Measurements from ENCODE around the gene SLC36A3.
"Not testable (repeated sequence)": the region's sequence is repeated elsewhere in the genome, so short reads cannot be mapped to it uniquely, and the experiment has no call there.

The SLC36A3 gene

DNA sequence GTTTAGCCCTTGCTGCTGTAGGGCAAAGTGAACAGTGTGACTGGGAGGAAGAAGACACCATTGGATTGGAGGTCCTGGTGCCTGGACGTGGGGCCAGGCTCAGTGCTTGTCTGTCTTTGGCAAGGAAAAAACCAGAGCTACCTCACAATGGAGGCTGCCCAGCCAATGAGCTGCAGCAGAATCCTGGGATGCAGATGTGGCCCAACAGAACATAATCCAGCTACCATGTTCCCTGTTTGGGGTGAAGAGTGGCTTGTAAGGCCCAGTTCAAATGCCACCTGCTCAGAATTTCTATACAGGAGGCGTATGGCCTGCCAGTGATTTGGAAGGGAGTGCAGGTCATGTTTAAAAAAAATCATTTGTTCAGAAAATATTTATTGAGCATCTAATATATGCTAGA, at the start of gene SLC36A3:
TSS of gene SLC36A3 (minus strand) at position 101 of the 400 bp plus-strand sequence. CDS start 412 bp downstream, outside the sequence.
- no peak for DNase-seq (ENCODE audit: low read depth in 3 of 3)

DNA sequence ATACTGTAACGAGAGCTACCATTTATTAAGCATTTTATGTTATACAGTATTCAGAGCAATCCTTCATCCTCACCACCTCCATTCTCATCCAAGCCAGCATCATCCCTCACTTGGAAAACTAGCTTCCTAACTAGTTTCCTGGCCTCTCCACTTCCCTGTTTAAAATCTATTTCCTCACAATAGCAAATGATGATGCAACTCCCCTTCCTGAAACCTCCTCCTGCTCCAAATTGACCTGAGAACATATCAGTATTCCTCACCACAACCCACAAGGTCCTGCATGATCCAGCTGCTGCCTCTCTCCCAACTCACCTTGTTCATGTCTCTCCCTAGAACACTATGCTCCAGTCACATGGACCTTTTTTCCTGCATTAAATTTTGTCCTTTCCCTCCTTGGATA, 48.1 kb upstream of the SLC36A3 start:
- no peak for DNase-seq (ENCODE audit: low read depth in 3 of 3)

- DNase-seq (ENCODE audit: low read depth in 3 of 3), result no peak
Measured at GRCh38 chr5:151348789-151349188, 45.2 kb upstream of the SLC36A3 start.

DNA sequence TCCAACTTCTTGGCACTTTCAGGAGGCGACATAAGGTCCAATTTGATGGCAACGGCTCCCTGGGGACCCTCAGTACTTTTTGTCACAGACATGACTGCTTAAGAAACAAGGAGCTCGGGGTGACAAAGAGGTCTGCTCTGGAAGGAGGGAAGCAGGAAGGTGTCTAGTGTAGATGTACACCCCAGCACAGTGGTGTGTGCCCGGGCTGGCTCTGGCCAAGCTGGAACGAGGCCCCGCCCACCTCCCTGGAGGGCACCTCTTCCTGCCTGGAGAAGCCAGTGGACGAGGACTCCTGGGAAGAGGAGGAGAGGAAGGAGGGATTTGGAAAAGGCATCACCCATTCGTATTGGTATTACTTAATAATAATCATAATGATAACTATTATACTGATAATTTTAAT, 43.8 kb upstream of the SLC36A3 start, which contains the start of gene SLC36A2:
TSS of gene SLC36A2 (minus strand) at position 191 of the 400 bp plus-strand sequence. CDS start at position 92, 99 bp downstream.
- no peak for DNase-seq (ENCODE audit: low read depth in 3 of 3)

GRCh38 chr5:151345808-151346478, 42.4 kb upstream of the SLC36A3 start:
- DNase-seq (ENCODE audit: low read depth in 3 of 3), result no peak

DNA sequence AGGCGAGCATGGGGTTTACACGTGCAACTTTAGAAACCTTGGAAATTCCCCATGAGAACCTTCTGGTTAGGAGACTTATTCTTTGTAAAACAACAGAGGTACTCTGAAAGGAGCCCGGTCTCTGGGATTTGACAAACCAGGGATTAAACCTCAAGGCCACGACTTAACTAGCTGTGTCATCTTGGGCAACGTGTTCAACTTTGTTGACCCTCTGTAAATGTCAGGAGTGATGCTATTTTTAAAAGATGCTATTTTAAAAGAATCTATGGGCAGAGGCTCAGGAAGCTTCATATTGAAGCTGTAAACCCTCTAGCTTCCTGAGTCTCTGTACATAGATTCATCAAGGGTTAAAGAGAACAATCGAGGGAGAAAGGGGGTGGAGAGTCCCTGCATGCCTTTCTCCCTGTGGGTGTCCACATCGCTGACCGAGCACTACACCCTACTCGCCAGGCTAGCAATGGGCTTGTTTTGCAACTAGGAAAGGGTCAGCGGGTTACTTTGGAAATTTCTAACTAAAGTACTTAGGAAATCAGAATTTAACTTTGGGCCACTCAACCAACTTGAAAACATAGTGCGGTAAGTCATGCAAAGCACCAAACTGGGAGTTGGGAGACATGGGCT, 41.7 kb upstream of the SLC36A3 start:
- DNase-seq (ENCODE audit: low read depth in 3 of 3), result no peak

- DNase-seq (ENCODE audit: low read depth in 3 of 3), result no peak
Measured at GRCh38 chr5:151344088-151344487, 40.5 kb upstream of the SLC36A3 start.

- DNase-seq (ENCODE audit: low read depth in 3 of 3), result no peak
Measured at GRCh38 chr5:151340004-151340403, 36.4 kb upstream of the SLC36A3 start.

DNA sequence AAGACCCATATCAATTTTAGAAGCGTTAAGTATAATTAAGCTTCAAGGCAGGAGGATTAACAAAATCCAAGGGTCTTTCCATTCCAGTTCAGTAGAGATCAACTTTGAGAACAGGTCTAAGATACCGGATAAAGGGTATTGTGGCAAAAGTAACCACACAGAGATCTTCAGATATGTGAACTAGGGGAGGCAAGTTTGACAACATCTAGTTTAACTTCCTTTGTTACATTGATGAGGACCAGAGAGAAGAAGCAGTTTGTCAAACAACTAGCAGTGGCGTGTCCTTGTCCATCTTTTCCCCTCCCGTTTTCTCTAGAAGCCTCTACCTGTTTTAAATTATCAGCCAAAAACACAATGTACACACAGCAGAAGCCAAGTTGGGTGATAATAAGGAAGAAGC, 35.2 kb upstream of the SLC36A3 start:
- DNase-seq (ENCODE audit: low read depth in 3 of 3), result no peak

GRCh38 chr5:151332857-151333256, 29.3 kb upstream of the SLC36A3 start:
- DNase-seq (ENCODE audit: low read depth in 3 of 3), result no peak

GRCh38 chr5:151328734-151329133, 25.2 kb upstream of the SLC36A3 start:
- DNase-seq (ENCODE audit: low read depth in 3 of 3), result no peak

GRCh38 chr5:151327585-151327984, 24.0 kb upstream of the SLC36A3 start:
- no peak for DNase-seq (ENCODE audit: low read depth in 3 of 3)

GRCh38 chr5:151326266-151326665, 22.7 kb upstream of the SLC36A3 start:
- no peak for DNase-seq (ENCODE audit: low read depth in 3 of 3)

DNA sequence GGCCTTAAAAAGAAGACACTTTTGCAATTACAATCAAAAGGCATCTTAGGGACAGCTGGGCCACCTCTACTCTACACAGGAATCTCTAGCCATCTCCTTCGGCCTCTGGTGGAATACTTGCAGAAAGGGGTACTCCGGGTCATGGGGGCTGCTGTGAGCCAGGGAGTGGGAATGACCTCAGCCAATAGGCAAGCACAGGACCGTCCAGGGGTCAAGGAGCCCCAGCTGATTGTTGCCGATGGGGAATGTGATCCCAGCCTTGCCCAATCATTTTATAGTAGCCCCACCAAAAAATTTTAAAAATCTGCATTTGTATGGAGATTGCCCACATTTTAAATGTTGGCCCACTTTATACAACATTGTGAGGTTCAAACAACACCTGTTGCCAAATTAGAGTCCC, 16.9 kb upstream of the SLC36A3 start:
- DNase-seq (ENCODE audit: low read depth in 3 of 3), result no peak

- DNase-seq (ENCODE audit: low read depth in 3 of 3), result no peak
Measured at GRCh38 chr5:151318850-151319732, 15.5 kb upstream of the SLC36A3 start.

GRCh38 chr5:151317871-151318270, 14.3 kb upstream of the SLC36A3 start:
- no peak for DNase-seq (ENCODE audit: low read depth in 3 of 3)

DNA sequence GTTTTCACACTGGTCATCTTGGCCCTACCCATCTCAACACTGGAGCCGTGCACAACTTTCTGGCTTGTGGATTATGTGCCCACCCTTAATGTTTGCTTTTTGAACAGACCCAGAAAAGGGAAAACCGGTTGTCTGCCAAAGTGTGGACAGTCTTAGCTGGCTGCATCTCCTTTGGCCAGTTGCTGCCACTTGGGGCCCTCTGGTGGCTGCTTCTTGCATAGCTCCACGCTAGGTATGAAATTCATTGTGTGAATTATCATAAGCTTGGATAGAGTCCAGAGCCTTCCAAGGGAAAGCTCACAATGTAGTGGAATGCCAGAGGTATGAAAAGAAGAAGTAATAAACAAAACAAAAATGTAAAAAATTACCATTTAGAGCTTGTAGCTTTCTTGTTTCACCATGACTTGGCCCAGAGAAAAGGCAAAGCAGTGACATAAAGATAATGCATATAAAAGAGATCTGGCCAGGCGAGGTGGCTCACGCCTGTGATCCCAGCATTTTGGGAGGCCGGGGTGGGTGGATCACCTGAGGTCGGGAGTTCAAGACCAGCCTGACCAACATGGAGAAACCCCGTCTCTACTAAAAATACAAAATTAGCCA, 12.5 kb upstream of the SLC36A3 start:
- peak in 2 of 3 experiments; percentile 30 to 56 for DNase-seq (ENCODE audit: low read depth in 3 of 3)

DNA sequence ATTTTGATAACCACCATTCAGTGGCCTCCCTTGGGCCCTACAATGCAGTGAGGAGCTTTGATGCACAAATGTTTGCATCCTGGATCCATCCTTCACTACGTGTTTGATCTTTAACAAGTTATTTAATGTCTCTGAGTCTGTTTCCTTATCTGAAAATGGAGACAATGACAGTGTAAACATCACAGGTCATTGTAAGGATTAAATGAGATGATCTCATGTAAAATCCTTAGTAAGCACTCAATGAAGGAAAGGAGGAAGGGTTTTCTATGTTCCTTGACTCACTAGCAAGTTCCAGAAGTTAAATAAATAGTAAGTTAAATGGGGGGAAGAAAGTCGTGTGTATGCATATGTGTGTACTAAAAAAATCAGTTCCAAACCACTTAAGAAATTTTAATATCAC, 9.8 kb upstream of the SLC36A3 start:
- DNase-seq (ENCODE audit: low read depth in 3 of 3), result no peak

- DNase-seq (ENCODE audit: low read depth in 3 of 3), result no peak
Measured at GRCh38 chr5:151312756-151313324, 9.3 kb upstream of the SLC36A3 start.

DNA sequence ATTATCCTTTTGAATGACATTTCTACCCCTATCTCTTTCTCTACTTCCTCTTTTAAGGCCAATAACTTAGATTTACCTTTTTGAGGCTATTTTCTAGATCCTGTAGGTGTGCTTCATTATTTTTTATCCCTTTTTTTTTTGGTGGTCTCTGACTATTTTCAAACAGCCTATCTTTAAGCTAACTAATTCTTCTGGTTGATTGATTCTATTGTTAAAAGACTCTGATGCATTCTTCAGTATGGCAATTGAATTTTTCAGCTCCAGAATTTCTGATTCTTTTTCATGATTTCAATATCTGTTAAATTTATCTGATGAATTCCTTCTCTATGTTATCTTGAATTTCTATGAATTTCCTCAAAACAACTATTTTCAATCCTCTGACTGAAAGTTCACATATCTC, 7.4 kb upstream of the SLC36A3 start:
- no peak for DNase-seq (ENCODE audit: low read depth in 3 of 3)

GRCh38 chr5:151309821-151310220, 6.3 kb upstream of the SLC36A3 start:
- not testable (repeated sequence) for DNase-seq (ENCODE audit: low read depth in 3 of 3)

DNA sequence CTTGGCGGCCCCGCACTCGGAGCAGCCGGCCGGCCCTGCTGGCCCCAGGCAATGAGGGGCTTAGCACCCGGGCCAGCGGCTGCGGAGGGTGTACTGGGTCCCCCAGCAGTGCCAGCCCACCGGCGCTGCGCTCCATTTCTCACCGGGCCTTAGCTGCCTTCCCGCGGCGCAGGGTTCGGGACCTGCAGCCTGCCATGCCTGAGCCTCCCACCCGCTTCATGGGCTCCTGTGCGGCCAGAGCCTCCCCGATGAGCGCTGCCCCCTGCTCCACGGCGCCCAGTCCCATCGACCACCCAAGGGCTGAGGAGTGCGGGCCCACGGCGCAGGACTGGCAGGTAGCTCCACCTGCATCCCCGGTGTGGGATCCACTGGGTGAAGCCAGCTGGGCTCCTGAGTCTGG, 5.7 kb upstream of the SLC36A3 start:
- DNase-seq (ENCODE audit: low read depth in 3 of 3), result not testable (repeated sequence)

Data from stimulated activated CD4-positive, alpha-beta T cell treated with anti-CD3 and anti-CD28 coated beads, TNF-alpha, amount 100 ng/mL, for 24 hours (primary cell).